HepG2 (cell line): Measurements from ENCODE around the gene GPR25. TPM values are rescaled to one million over a fixed set of nuclear protein-coding genes. Genes with fewer than 3 reads are reported as not detected.

Experiments used
- ATAC-seq: fragments of 200-7000 bp; cut with Tn5 transposase; 3 replicates; pipeline ENCODE4 v1.9.1; 2020; ENCODE audit warnings: mild to moderate bottlenecking, moderate library complexity
- BruUV-seq: library from RNA; stranded (reverse); fragments of 400-500 nt; replicated peaks from 2 replicates; lab custom pipeline; 2021; lab: Mats Ljungman, UMichigan
- CTCF ChIA-PET: fragments of 300-600 bp; formaldehyde crosslinking; extraction: SDS; loops from one replicate; lab custom pipeline; 2021; ENCODE audit warnings: low total read pairs, inconsistent platforms, low intra/inter-chr PET ratio; lab: Yijun Ruan, JAX
- POLR2A ChIA-PET: fragments of 350-600 bp; sonication (Branson Sonifier 250); formaldehyde crosslinking; loops from one replicate; lab custom pipeline; 2020; ENCODE audit warnings: antibody characterized with exemption, inconsistent platforms; lab: Yijun Ruan, JAX
- DNase-seq: peaks from one replicate; pipeline ENCODE4 v3.0.0-alpha.2; 2015; ENCODE audit warnings: low spot score
- FAIRE-seq: peaks from 3 replicates; lab custom pipeline; 2011; peaks lifted over from hg19 to GRCh38; lab: Jason Lieb, UNC
- H2AFZ ChIP-seq: one replicate; pipeline ENCODE4 v1.6.1; 2011; ENCODE audit warnings: low read length, inconsistent platforms
- H3K27ac ChIP-seq: fragments of 300-600 bp; 3 replicates; pipeline ENCODE4 v1.8.0; 2011; ENCODE audit warnings: mixed run types, mild to moderate bottlenecking, mixed read lengths, low read length, inconsistent platforms; ENCODE audit not compliant: insufficient read depth; ENCODE audit errors: extremely low read length
- H3K27me3 ChIP-seq, 2 experiments: fragments of 200-600 bp in 1 of 2; 2 replicates in 1 of 2; 3 replicates in 1 of 2; pipeline versions ENCODE4 v1.6.0 to v1.8.0; 2011; ENCODE audit warnings: low read length in 2 of 2, mild to moderate bottlenecking in 2 of 2, moderate library complexity in 2 of 2, inconsistent platforms in 1 of 2; ENCODE audit not compliant: insufficient read depth in 2 of 2, control insufficient read depth in 1 of 2
- H3K36me3 ChIP-seq, 2 experiments: fragments of 200-600 bp in 1 of 2; replicated peaks in 1 of 2; 2 replicates in 1 of 2; 3 replicates in 1 of 2; pipeline versions ENCODE4 v1.5.1 to v1.8.0; 2011; ENCODE audit warnings: low read length in 2 of 2, inconsistent platforms in 1 of 2; ENCODE audit not compliant: insufficient read depth in 2 of 2, control insufficient read depth in 1 of 2
- H3K4me1 ChIP-seq: 2 replicates; pipeline ENCODE4 v1.5.1; 2012; ENCODE audit warnings: low read length, inconsistent platforms; ENCODE audit not compliant: insufficient read depth
- H3K4me2 ChIP-seq: 2 replicates; pipeline ENCODE4 v1.6.0; 2011; ENCODE audit warnings: low read depth, low read length, inconsistent platforms
- H3K4me3 ChIP-seq, 3 experiments: fragments of 200-600 bp in 1 of 3; sonication (generic), shearing (Covaris generic) in 1 of 3; replicated peaks in 1 of 3; 2 replicates each; pipeline ENCODE4 v1.5.1; 2011 to 2016; ENCODE audit warnings: low read length in 3 of 3, inconsistent platforms in 2 of 3, low read depth in 2 of 3, mild to moderate bottlenecking in 2 of 3, control low read depth in 1 of 3, mixed read lengths in 1 of 3; ENCODE audit not compliant: insufficient read depth in 1 of 3
- H3K79me2 ChIP-seq: one replicate; pipeline ENCODE4 v1.6.1; 2011; ENCODE audit warnings: low read length, inconsistent platforms; ENCODE audit not compliant: insufficient read depth
- H3K9ac ChIP-seq: 2 replicates; pipeline ENCODE4 v1.6.0; 2011; ENCODE audit warnings: mild to moderate bottlenecking, low read depth, low read length, inconsistent platforms; ENCODE audit not compliant: insufficient read depth
- H3K9me3 ChIP-seq: 2 replicates; pipeline ENCODE4 v1.5.1; 2012; ENCODE audit warnings: mild to moderate bottlenecking, low read length
- H4K20me1 ChIP-seq: 2 replicates; pipeline ENCODE4 v1.6.0; 2011; ENCODE audit warnings: inconsistent platforms, mild to moderate bottlenecking, low read length, moderate library complexity; ENCODE audit not compliant: insufficient read depth
- HDAC1 ChIP-seq: sonication (generic); formaldehyde crosslinking; IDR thresholded peaks from 2 replicates; pipeline ENCODE4 v1.5.1; 2020; ENCODE audit warnings: mild to moderate bottlenecking, missing genetic modification reagents
- HOXA9 ChIP-seq: sonication (generic); formaldehyde crosslinking; IDR thresholded peaks from 2 replicates; pipeline ENCODE4 v1.8.1; 2022; ENCODE audit warnings: missing genetic modification reagents, mild to moderate bottlenecking, moderate library complexity, borderline replicate concordance
- ZFX ChIP-seq: sonication (generic); formaldehyde crosslinking; IDR thresholded peaks from 2 replicates; pipeline ENCODE4 v1.4.0; 2020; ENCODE audit warnings: mild to moderate bottlenecking, low read depth, missing genetic modification reagents, moderate library complexity
- ZNF17 ChIP-seq: sonication (generic); formaldehyde crosslinking; IDR thresholded peaks from 2 replicates; pipeline ENCODE4 v1.5.0; 2020; ENCODE audit warnings: mild to moderate bottlenecking, missing genetic modification reagents
- ZNF263 ChIP-seq: sonication (generic); formaldehyde crosslinking; IDR thresholded peaks from 2 replicates; pipeline ENCODE4 v1.4.0; 2020; ENCODE audit warnings: missing genetic modification reagents
- WGBS: methylation state at CpG from one replicate; pipeline ENCODE4 v1.1.6; 2017; ENCODE audit warnings: low lambda C conversion rate; 5-methylcytosine and 5-hydroxymethylcytosine counted together
- in situ Hi-C: cut with HindIII; loops from 2 replicates; pipeline ENCODE4 v1.10.0; 2017; ENCODE audit warnings: low pct_unique_long_range_greater_than_20kb; ENCODE audit not compliant: extremely low pct_ligation_motif_present
- intact Hi-C: fragments of 100-400 bp; cut with micrococcal nuclease; formaldehyde crosslinking; loops from one replicate; pipeline ENCODE4 v1.10.0; 2022; ENCODE audit not compliant: unreplicated experiment
- polyA plus RNA-seq, 8 experiments: library from polyadenylated mRNA; depleted of rRNA in 3 of 8; stranded (reverse) in 7 of 8; unstranded in 1 of 8; fragments of >200 nt; fragmentation: Illumina TruSeq in 4 of 8; extraction: Trizol in 4 of 8; gene quantifications; 2 replicates each; pipeline versions ENCODE4 v1.2.1 to v1.2.3, GENCODE V29; 2011 to 2016; ENCODE audit warnings: low read depth in 4 of 8, missing spikeins in 1 of 8, mixed read lengths in 1 of 8; ENCODE audit not compliant: insufficient read depth in 1 of 8
- total RNA-seq, 5 experiments: library from RNA; depleted of rRNA; stranded (reverse); fragments of >200 nt; fragmentation: Illumina TruSeq; extraction: Trizol; gene quantifications; 2 replicates each; pipeline ENCODE4 v1.2.3, GENCODE V29; 2016; ENCODE audit warnings: low read depth in 1 of 5
- TF ChIP-seq, protein P1 (sequence below): sonication (generic); formaldehyde crosslinking; IDR thresholded peaks from 2 replicates; pipeline ENCODE4 v1.5.0; 2020; ENCODE audit warnings: missing genetic modification reagents
- TF ChIP-seq, protein P2 (sequence below): sonication (generic); formaldehyde crosslinking; IDR thresholded peaks from 2 replicates; pipeline ENCODE4 v1.8.1; 2023; ENCODE audit warnings: mild to moderate bottlenecking, moderate library complexity, missing genetic modification reagents
- TF ChIP-seq, protein P3 (sequence below): sonication (generic); formaldehyde crosslinking; conservative IDR thresholded peaks from 2 replicates; pipeline ENCODE4 v1.4.0; 2020; ENCODE audit warnings: missing genetic modification reagents

GPR25 gene
- total and polyA plus RNA-seq, 2 of the 13 experiments (the other 11 are each of a cell fraction or from before 2014, with no cell fraction given), result not detected

DNA sequence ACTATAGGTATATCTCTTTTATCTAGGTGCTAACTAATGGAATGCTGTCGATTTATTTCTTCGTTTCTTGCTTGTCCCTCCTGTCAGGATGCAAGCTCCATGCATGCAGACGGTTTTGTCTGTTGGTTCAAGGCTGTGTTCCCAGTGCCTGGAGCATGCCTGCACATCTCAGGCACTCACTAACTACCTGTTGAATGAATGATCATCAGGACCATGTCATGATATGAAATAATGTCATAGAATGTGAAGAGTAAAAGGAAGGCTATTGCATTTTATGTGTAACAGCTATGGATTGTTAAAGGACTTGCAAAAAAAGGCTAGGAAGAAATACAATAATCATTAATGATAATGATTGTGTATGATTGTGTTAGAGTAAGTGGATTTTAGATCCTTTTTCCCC lies 4.2 kb downstream of the GPR25 start:
- in situ Hi-C loops (no loop called here), intact Hi-C loops (no loop called here)
- H3K4me1 ChIP-seq, result no peaks in the 10 kb centered on the region
- no TSS peak for BruUV-seq
- DNase-seq (no peak), ATAC-seq (no peak), FAIRE-seq (no peak)
- H3K36me3 ChIP-seq, result no peaks in the 10 kb centered on the region
- H3K79me2 ChIP-seq, result no peaks in the 10 kb centered on the region
- H3K4me3 ChIP-seq, result no peak overlapping the region
- CTCF ChIA-PET, result no interaction called here
- H2AFZ ChIP-seq, result no peak overlapping the region
- no peak for TF ChIP-seq HOXA9 (CRISPR knock-in tag)
- no peak for TF ChIP-seq ZFX (CRISPR knock-in tag)
- TF ChIP-seq, protein P1, sequence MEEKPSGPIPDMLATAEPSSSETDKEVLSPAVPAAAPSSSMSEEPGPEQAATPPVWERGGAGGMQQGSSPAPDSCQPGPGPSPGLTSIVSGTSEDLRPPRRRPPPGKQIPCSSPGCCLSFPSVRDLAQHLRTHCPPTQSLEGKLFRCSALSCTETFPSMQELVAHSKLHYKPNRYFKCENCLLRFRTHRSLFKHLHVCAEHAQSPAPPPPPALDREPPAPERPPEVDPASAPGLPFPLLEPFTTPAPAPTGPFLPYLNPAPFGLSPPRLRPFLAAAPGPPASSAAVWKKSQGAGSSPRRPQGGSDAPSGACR (CRISPR knock-in tag), result no peak
- TF ChIP-seq ZNF263 (CRISPR knock-in tag), result no peak
- TF ChIP-seq, protein P2, sequence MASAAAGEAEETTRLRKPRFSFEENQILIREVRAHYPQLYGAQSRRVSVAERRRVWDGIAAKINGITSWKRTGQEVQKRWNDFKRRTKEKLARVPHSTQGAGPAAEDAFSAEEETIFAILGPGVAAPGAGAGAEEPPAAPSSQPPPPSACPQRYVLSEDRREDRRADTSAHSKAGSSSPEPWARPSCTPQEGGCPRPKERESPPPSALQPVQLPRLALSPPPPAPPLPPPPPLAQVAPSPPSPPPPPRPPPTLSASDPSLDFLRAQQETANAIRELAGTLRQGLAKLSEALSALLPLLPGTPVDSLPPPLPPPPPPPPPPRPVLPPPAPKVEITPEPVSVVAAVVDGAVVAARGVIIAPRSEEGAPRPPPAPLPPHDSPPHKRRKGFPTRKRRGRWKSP (CRISPR knock-in tag), result no peak
- TF ChIP-seq ZNF17 (CRISPR knock-in tag), result no peak
- no peak for TF ChIP-seq HDAC1 (CRISPR knock-in tag)
- TF ChIP-seq, protein P3, sequence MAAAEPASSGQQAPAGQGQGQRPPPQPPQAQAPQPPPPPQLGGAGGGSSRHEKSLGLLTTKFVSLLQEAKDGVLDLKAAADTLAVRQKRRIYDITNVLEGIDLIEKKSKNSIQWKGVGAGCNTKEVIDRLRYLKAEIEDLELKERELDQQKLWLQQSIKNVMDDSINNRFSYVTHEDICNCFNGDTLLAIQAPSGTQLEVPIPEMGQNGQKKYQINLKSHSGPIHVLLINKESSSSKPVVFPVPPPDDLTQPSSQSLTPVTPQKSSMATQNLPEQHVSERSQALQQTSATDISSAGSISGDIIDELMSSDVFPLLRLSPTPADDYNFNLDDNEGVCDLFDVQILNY (CRISPR knock-in tag), result no peak
- 47% methylated on average over 3 of the region's 3 CpGs for WGBS
- no peaks in the 10 kb centered on the region for H3K9me3 ChIP-seq
- no peaks in the 10 kb centered on the region for H4K20me1 ChIP-seq
- no peak overlapping the region for H3K9ac ChIP-seq
- H3K27ac ChIP-seq, result no peak overlapping the region
- H3K27me3 ChIP-seq, result 0 out of 5 replicates have a peak, but pooled peaks cover 0 to 4% of the 10 kb centered on the region in 2 experiments
- no peak overlapping the region for H3K4me2 ChIP-seq
- POLR2A ChIA-PET, result no interaction called here
